Thyroid gland (tissue), 4 donors: ENCODE results near the gene SEL1L2.

ENCODE experiments used
- POLR2A ChIP-seq, 2 donors: fragments of 450-650 bp; IDR thresholded peaks; one replicate each; pipeline ENCODE4 v1.6.1; 2017; ENCODE audit warnings: antibody characterized with exemption in 2 of 2, mild to moderate bottlenecking in 2 of 2, moderate library complexity in 1 of 2
- TF ChIP-seq, protein P1 (sequence below), 6 experiments: fragments of 200-600 bp in 3 of 6; fragments of 450-650 bp in 3 of 6; sonication (generic) in 3 of 6; IDR thresholded peaks; one replicate each; pipeline ENCODE4 v1.5.1; 2016 to 2019; ENCODE audit warnings: antibody characterized with exemption in 6 of 6, mild to moderate bottlenecking in 2 of 6, inconsistent platforms in 1 of 6, moderate library complexity in 1 of 6

- TF ChIP-seq, protein P1, sequence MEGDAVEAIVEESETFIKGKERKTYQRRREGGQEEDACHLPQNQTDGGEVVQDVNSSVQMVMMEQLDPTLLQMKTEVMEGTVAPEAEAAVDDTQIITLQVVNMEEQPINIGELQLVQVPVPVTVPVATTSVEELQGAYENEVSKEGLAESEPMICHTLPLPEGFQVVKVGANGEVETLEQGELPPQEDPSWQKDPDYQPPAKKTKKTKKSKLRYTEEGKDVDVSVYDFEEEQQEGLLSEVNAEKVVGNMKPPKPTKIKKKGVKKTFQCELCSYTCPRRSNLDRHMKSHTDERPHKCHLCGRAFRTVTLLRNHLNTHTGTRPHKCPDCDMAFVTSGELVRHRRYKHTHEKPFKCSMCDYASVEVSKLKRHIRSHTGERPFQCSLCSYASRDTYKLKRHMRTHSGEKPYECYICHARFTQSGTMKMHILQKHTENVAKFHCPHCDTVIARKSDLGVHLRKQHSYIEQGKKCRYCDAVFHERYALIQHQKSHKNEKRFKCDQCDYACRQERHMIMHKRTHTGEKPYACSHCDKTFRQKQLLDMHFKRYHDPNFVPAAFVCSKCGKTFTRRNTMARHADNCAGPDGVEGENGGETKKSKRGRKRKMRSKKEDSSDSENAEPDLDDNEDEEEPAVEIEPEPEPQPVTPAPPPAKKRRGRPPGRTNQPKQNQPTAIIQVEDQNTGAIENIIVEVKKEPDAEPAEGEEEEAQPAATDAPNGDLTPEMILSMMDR (IDR thresholded peaks at IDR 0.05), result no peak
- TF ChIP-seq POLR2A (IDR thresholded peaks at IDR 0.05), result no peak
These were observed 49.4 kb downstream of the SEL1L2 start for GRCh38 chr20:13941031-13941430.
